CD1c-positive myeloid dendritic cell (primary cell): ENCODE measurements around the gene ALDOA.
A peak's percentile ranks its signal among the peaks of the same experiment; 100 is the strongest.
"Not testable (repeated sequence)": the region's sequence is repeated elsewhere in the genome, so short reads cannot be mapped to it uniquely, and the experiment has no call there.

Source experiments
- DNase-seq: peaks from one replicate; pipeline ENCODE4 v3.0.0-alpha.2; 2016; ENCODE audit errors: extremely low spot score

Gene ALDOA

GRCh38 chr16:30065102-30065942 is at the start of gene ALDOA:
TSS of gene ALDOA (plus strand) at chr16:30065760. CDS start at chr16:30066898, 1,138 bp downstream.
- peak; percentile 98 for DNase-seq

GRCh38 chr16:30016555-30017276 is 48.8 kb upstream of the ALDOA start:
- no peak for DNase-seq

DNA sequence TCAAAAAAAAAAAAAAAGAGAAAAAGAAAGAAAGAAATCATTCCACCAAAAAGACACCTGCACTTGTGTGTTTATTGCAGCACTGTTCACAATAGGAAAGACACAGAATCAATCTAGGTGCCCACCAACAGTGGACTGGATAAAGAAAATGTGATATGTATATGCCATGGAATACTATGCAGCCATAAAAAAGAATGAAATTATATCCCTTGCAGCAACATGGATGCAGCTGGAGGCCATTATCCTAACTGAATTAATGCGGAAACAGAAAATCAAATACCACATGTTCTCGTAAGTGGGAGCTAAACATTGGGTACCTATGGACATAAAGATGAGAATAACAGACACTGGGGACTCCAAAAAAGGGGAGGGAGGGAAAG is 48.3 kb upstream of the ALDOA start:
- no peak for DNase-seq

- DNase-seq, result not testable (repeated sequence)
Measured at GRCh38 chr16:30017937-30018336, 47.6 kb upstream of the ALDOA start.

DNA sequence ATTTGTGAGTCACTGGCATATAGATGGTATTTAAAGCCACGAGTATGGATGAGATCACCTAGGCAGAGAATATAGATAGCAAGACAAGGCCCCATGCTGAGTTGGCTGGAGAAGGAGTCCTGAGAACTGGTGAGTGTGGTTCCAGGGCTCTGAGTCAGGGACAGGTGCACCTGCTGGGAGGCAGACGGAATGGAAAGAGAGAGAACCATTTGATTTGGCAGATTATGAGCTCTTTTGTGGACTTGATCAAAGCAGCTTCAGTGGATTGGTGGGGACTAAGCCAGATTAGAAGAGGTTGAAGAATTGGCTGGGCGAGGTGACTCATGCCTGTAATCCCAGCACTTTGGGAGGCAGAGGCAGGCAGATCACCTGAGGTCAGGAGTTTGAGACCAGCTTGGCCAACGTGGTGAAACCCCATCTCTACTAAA is 46.8 kb upstream of the ALDOA start:
- no peak for DNase-seq

- no peak for DNase-seq
Measured at GRCh38 chr16:30022887-30023286, 42.7 kb upstream of the ALDOA start, which contains the start of gene C16orf92. TSS of gene C16orf92 (plus strand) at chr16:30023198. CDS start at chr16:30023341, 143 bp downstream.

GRCh38 chr16:30023586-30023985 is 42.0 kb upstream of the ALDOA start:
- DNase-seq, result no peak

DNA sequence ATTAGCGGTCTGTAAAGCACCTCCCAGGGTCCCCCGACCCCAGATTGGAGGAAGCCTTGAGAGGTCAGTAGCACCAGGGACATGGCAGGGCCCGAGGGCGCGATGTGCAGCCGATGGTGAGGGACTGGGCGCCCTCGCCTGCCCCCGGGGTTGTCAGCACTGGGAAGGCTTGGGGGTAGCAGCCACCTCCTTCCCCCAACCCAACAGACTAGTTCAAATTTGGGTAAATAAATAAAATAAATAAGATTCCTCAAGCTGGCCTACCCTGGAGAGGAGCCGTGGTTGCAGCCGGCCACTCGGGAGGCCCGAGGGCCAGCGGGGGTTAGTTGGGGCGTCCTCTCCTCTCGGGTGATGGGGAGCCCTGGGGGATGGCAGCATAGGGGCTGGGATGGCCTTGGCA is 41.1 kb upstream of the ALDOA start:
- no peak for DNase-seq

GRCh38 chr16:30025156-30025555 is 40.4 kb upstream of the ALDOA start:
- DNase-seq, result no peak

- no peak for DNase-seq
Measured at GRCh38 chr16:30025574-30025973, 40.0 kb upstream of the ALDOA start.

DNA sequence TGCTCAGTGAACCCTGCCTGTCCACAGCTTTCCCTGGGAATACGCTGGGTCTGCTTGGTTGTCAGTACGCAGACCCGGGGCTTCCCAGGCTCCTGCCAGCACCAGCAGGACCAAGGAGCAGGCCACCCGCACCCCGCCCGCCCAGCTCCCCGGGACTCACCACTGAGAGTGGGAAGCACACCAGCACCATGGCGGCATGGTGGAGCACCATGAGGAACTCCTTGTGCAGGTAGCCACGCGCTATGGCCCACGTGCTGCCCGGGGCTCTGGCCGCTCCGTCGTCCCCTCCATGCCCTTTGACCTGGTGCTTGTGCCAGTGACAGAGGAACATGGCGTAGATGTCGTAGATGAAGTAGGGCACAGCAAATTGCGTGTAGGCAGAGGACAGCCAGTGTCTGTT is 39.1 kb upstream of the ALDOA start:
- no peak for DNase-seq

DNA sequence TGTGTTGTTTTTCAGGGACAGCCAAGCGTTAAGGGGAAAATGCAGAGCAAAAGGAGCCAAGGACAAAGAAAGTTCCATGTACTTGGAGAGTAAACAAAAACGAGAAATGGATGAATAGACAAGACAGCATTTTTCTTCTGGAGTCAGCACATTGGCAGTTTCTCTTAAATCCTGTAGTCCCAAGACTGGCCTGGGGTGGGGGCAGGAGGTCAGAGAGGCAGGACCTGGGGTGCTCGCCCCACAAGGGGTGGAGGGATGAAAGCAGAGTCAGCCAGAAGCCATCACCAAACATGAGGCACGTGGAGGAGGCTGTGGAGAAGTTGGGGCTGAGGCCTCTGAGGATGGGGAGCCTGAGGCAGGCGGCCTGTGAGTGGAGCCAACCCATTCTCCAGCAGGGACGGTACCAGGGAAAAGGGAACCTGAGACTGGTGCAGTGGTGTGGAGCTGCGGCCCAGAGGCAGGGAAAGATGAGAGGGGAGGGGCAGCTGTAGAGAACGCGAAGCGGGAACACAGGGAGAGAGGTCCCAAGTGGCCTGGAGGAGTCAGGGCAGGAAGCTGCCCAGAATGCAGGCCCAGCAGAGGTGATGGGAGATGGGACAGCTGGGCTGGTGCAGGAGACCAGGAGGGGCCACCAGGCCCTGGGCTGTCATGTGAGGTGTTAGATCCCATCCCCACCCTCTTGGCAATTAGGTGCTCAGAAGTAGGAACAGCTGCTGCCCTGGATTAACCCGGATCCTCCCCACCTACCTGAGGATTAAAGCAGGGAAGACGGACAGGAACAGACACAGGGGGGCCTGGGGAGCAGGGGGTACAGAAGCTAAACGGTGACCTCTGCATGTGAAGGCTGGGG is 37.7 kb upstream of the ALDOA start:
- no peak for DNase-seq

- DNase-seq, result no peak
Measured at GRCh38 chr16:30028438-30029076, 37.0 kb upstream of the ALDOA start.

DNA sequence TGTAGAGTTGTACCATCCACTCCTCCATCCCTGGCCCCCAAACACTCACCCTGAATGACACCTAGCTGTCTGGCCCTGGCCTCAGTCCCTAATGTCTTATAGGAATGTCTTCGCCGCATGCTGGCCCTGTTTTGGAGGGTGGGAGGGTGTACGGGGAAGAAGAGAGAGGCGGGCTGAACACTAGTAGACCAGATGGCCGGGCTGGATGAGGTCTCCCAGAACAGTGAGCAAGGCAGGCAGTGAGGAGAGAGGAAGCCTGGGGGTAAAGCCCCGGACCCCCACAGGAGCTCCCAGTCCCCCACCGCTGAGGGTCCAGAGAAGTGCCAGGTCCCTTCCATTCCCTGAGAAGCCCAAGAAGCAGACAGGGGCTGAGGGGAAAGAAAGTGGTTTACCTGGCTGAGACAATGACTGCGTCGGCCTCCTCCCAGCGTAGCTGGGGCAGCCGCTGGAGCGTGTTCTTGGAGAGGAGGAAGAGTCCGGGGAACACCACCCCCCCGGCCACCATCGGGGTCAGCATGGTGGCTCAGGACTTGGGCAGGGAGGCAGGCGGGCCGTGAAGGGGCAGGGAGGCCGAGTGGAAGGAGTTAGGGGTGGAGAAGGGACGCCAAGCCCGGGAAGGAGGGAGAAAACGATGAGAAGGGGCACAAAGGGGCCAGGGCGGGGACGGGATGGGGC is 35.4 kb upstream of the ALDOA start:
- DNase-seq, result no peak

DNA sequence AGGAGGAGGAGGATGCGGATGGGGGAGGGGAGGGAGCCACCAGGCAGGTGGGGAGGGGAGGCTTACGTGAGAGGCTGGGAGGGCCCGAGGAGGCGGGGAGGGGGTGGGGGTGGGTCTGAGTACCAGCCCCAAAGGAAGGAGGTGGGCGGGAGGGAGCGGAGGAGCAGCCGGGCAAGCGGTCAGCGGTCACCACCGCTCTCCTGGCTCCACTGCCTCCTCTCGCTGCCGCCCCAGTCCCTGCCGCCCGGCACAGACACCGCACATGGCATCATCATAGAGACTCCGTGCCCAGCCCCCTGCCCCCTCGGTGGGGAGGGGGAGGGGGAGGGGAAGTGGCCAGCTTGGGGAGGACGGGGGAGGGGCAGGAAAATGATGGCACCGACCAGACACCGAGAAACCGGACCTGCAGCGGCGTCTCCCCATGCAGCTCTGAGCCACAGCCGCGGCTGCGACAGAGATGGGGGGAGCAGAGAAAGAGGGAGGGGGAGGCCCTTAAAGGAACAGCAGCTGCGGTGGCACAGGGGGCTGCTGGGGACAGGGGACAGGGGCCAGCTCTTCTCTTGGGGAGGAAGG is 34.6 kb upstream of the ALDOA start, which contains the start of gene TLCD3B:
Gene TLCD3B (minus strand): TSS at position 431 of the 573 bp plus-strand sequence. CDS start 744 bp downstream, outside the sequence.
- DNase-seq, result no peak

- DNase-seq, result no peak
Measured at GRCh38 chr16:30031477-30031918, 34.1 kb upstream of the ALDOA start.

- peak; percentile 82 for DNase-seq
Measured at GRCh38 chr16:30032083-30032819, 33.3 kb upstream of the ALDOA start.

- no peak for DNase-seq
Measured at GRCh38 chr16:30033270-30033669, 32.3 kb upstream of the ALDOA start.

DNA sequence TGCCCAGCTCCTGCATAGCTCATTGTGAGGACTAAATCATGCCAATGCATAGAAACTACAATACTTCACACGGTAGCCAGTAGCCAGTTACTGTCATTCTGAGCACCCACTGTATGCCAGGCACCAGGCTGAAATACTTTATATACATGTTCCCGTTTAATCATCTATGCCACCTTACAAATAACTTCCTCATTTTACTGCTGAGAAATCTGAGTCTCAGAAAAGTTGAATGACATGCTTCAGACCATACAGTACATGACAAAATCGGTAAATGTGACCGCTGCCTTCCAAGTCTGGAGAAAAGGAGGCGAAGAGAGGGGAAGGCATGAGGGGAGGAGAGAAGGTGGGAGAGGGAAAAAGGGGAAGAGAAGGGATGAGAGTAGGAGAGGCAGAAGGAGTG is 25.3 kb upstream of the ALDOA start:
- DNase-seq, result peak; percentile 54

- DNase-seq, result not testable (repeated sequence)
Measured at GRCh38 chr16:30040690-30041089, 24.9 kb upstream of the ALDOA start.
